Osteoblast (primary cell): ENCODE measurements around the gene NOSIP. TPM values are rescaled to one million over a fixed set of nuclear protein-coding genes. Genes with fewer than 3 reads are reported as not detected.

Source experiments
- DNase-seq: peaks from one replicate; pipeline ENCODE4 v3.0.0; 2011; ENCODE audit warnings: low spot score, mixed read lengths; ENCODE audit not compliant: insufficient read length; ENCODE audit errors: missing footprints
- H2AFZ ChIP-seq: 2 replicates; pipeline ENCODE4 v1.6.0; 2011; ENCODE audit warnings: mild to moderate bottlenecking, low read length
- H3K27ac ChIP-seq: 2 replicates; pipeline ENCODE4 v1.5.1; 2011; ENCODE audit warnings: mild to moderate bottlenecking, low read depth, low read length, moderate library complexity
- H3K27me3 ChIP-seq: 2 replicates; pipeline ENCODE4 v1.6.0; 2012; ENCODE audit warnings: mild to moderate bottlenecking, control low read depth, inconsistent platforms, low read length, moderate library complexity; ENCODE audit not compliant: insufficient read depth
- H3K36me3 ChIP-seq: 2 replicates; pipeline ENCODE4 v1.5.1; 2011; ENCODE audit warnings: mild to moderate bottlenecking, low read length, control low read depth, moderate library complexity; ENCODE audit not compliant: insufficient read depth
- H3K4me1 ChIP-seq: 2 replicates; pipeline ENCODE4 v1.5.1; 2011; ENCODE audit warnings: mild to moderate bottlenecking, low read length, control low read depth, moderate library complexity; ENCODE audit not compliant: insufficient read depth
- H3K4me2 ChIP-seq: 2 replicates; pipeline ENCODE4 v1.6.0; 2011; ENCODE audit warnings: mild to moderate bottlenecking, low read length; ENCODE audit not compliant: insufficient read depth
- H3K4me3 ChIP-seq: fragments of 200-600 bp; sonication (generic); 3 replicates; pipeline ENCODE4 v1.5.1; 2012; ENCODE audit warnings: mild to moderate bottlenecking, low read length, inconsistent platforms; ENCODE audit not compliant: insufficient read depth
- H3K79me2 ChIP-seq: 2 replicates; pipeline ENCODE4 v1.6.0; 2012; ENCODE audit warnings: mild to moderate bottlenecking, low read length, control low read depth, inconsistent platforms; ENCODE audit not compliant: insufficient read depth
- H3K9me3 ChIP-seq: 2 replicates; pipeline ENCODE4 v1.5.1; 2011; ENCODE audit warnings: low read depth, low read length, control low read depth
- H4K20me1 ChIP-seq: 2 replicates; pipeline ENCODE4 v1.6.0; 2012; ENCODE audit warnings: mild to moderate bottlenecking, low read length, control low read depth; ENCODE audit not compliant: insufficient read depth
- CTCF ChIP-seq: IDR thresholded peaks from 2 replicates; pipeline ENCODE4 v1.5.1; 2011; ENCODE audit warnings: mild to moderate bottlenecking, low read depth, low read length, moderate library complexity; ENCODE audit errors: extremely low read depth
- total RNA-seq: library from RNA; depleted of rRNA; stranded (reverse); fragments of >200 nt; gene quantifications from 2 replicates; pipeline ENCODE4 v1.2.3, GENCODE V29; 2012

Gene NOSIP
- total RNA-seq, 1 donor: 68.0 TPM

GRCh38 chr19:49551531-49551930 is 28.8 kb downstream of the NOSIP start:
- no peak for DNase-seq
- Histone ChIP-seq H3K4me1 (peaks cover 9% of the 10 kb centered on the region), H2AFZ (no peak overlapping the region)

GRCh38 chr19:49549045-49549444 is 31.3 kb downstream of the NOSIP start:
- no peak overlapping the region for H3K27ac ChIP-seq
- H4K20me1 ChIP-seq: no peaks in the 10 kb centered on the region
- peaks cover 7% of the 10 kb centered on the region for H3K4me1 ChIP-seq
- no peak overlapping the region for H3K4me2 ChIP-seq
- no peaks in the 10 kb centered on the region for H3K79me2 ChIP-seq
- no peak for TF ChIP-seq CTCF
- H3K9me3 ChIP-seq: no peaks in the 10 kb centered on the region
- no peak overlapping the region for H2AFZ ChIP-seq
- H3K4me3 ChIP-seq: no peak overlapping the region
- peak; percentile 46 for DNase-seq
- H3K36me3 ChIP-seq: peaks cover 27% of the 10 kb centered on the region
- no peaks in the 10 kb centered on the region for H3K27me3 ChIP-seq

More at GRCh38 chr19:49551531-49551930, 28.8 kb downstream of the NOSIP start:
- peaks cover 38% of the 10 kb centered on the region for H3K36me3 ChIP-seq
- H3K9me3 ChIP-seq: no peaks in the 10 kb centered on the region
- H3K27ac ChIP-seq: no peak overlapping the region
- H3K4me2 ChIP-seq: no peak overlapping the region
- H3K79me2 ChIP-seq: no peaks in the 10 kb centered on the region
- H3K27me3 ChIP-seq: no peaks in the 10 kb centered on the region
- H4K20me1 ChIP-seq: peaks cover 10% of the 10 kb centered on the region
- no peak for TF ChIP-seq CTCF
- H3K4me3 ChIP-seq: no peak overlapping the region

GRCh38 chr19:49546825-49547565 is 33.4 kb downstream of the NOSIP start:
- Histone ChIP-seq H2AFZ (no peak overlapping the region), H4K20me1 (no peaks in the 10 kb centered on the region), H3K36me3 (peaks cover 40% of the 10 kb centered on the region), H3K4me3 (no peak overlapping the region), H3K4me1 (no peaks in the 10 kb centered on the region), H3K4me2 (no peak overlapping the region), H3K27ac (peak overlapping the region; percentile 11), H3K79me2 (no peaks in the 10 kb centered on the region), H3K9me3 (no peaks in the 10 kb centered on the region), H3K27me3 (no peaks in the 10 kb centered on the region)
- peak; percentile 92 for TF ChIP-seq CTCF
- peak; percentile 95 for DNase-seq

GRCh38 chr19:49544154-49544553 is 36.2 kb downstream of the NOSIP start:
- H3K36me3 ChIP-seq: peaks cover 53% of the 10 kb centered on the region
- no peak overlapping the region for H2AFZ ChIP-seq
- peaks cover 1% of the 10 kb centered on the region for H4K20me1 ChIP-seq
- H3K79me2 ChIP-seq: no peaks in the 10 kb centered on the region
- H3K4me1 ChIP-seq: no peaks in the 10 kb centered on the region
- H3K9me3 ChIP-seq: no peaks in the 10 kb centered on the region
- no peaks in the 10 kb centered on the region for H3K27me3 ChIP-seq
- no peak overlapping the region for H3K4me2 ChIP-seq
- no peak for TF ChIP-seq CTCF
- DNase-seq: peak; percentile 59
- H3K27ac ChIP-seq: no peak overlapping the region
- H3K4me3 ChIP-seq: no peak overlapping the region
